ENCODE data around the gene GLI3.

Gene GLI3

GRCh38 chr7:42115795-42116194, 121.2 kb downstream of the GLI3 start:
- no peak for TF ChIP-seq CTCF (IDR thresholded peaks at IDR 0.05)
- no peak overlapping the region for H3K27ac ChIP-seq

- no peak overlapping the region for H3K27ac ChIP-seq
- no peak for TF ChIP-seq CTCF (IDR thresholded peaks at IDR 0.05)
Measured at GRCh38 chr7:42110333-42110732, 126.7 kb downstream of the GLI3 start.

DNA sequence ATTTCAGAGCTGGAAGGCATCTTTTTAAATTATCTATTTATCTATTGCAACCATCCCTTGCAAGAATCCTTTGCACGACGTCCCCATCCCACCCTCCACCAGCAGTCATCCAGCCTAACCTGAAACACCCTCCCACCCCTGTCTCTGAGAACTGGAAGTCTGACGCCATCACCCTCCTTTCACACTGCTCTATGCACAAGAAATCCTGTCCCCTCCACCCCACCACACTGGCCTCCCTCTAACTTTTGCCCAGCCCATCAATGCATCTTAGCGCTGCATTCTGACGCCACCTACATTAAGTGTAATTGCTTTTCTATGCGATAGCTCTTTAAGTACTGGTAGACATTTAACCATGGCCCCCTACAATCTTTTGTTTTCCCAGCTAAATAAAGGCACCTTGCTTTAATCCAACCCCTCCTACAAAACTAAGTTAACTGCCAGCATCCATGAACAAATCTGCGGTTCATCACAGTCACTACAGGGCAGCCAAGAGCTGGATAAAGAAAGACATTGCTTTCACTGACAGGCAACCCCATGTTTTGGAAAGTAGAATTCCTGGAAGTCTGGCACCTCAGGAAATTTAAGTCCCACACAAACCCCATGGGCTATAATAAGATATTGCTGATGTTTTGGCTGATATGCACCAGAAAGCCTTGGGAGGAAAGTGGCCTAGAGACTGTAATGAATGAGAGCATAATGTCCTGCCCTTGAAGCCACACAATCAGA, 128.0 kb downstream of the GLI3 start:
- no peak overlapping the region for H3K27ac ChIP-seq
- TF ChIP-seq ZFX (IDR thresholded peaks at IDR 0.05; ENCODE audit: borderline replicate concordance) (no peak), CTCF (IDR thresholded peaks at IDR 0.05) (no peak)

GRCh38 chr7:42107484-42108240, 129.3 kb downstream of the GLI3 start:
- no peak overlapping the region for H3K27ac ChIP-seq

GRCh38 chr7:42106562-42106961, 130.4 kb downstream of the GLI3 start:
- TF ChIP-seq CTCF (IDR thresholded peaks at IDR 0.05) (no peak), ZFX (IDR thresholded peaks at IDR 0.05; ENCODE audit: borderline replicate concordance) (no peak)
- no peak overlapping the region for H3K27ac ChIP-seq

More at GRCh38 chr7:42107484-42108240, 129.3 kb downstream of the GLI3 start:
- TF ChIP-seq CTCF (IDR thresholded peaks at IDR 0.05): no peak
- no peak for TF ChIP-seq ZFX (IDR thresholded peaks at IDR 0.05; ENCODE audit: borderline replicate concordance)

- no peak overlapping the region for H3K27ac ChIP-seq
- TF ChIP-seq ZFX (IDR thresholded peaks at IDR 0.05; ENCODE audit: borderline replicate concordance) (no peak), CTCF (IDR thresholded peaks at IDR 0.05) (no peak)
Measured at GRCh38 chr7:42105554-42106358, 131.3 kb downstream of the GLI3 start.

All from 22Rv1 (cell line).